ENCODE measurements around the gene TBC1D1. TPM values are rescaled to one million over a fixed set of nuclear protein-coding genes. Genes with fewer than 3 reads are reported as not detected.

The TBC1D1 gene
- polyA plus RNA-seq, 1 donor from 2014 or later = 23.2 TPM

DNA sequence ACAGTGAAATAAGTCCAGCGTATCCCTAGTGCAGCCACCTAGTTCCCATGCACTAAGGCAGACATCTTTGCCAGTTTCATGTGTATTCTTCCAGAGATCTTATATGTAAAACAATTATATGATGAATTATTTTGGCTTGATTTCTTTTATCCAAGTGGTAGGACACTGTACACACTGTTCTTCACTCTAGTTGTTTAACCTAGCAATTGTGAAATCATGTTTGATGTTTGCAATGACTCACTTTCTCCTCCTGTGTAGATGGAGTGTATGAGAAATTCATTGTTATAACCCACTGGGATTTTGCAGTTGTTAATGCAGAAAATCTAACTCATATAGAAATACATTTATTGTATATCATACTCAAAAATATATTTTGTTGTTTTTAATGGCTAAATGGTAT lies 17.5 kb upstream of the TBC1D1 start:
- no peak overlapping the region for H2AFZ ChIP-seq (ENCODE audit: low read depth, low read length)
- TF ChIP-seq, protein P1, sequence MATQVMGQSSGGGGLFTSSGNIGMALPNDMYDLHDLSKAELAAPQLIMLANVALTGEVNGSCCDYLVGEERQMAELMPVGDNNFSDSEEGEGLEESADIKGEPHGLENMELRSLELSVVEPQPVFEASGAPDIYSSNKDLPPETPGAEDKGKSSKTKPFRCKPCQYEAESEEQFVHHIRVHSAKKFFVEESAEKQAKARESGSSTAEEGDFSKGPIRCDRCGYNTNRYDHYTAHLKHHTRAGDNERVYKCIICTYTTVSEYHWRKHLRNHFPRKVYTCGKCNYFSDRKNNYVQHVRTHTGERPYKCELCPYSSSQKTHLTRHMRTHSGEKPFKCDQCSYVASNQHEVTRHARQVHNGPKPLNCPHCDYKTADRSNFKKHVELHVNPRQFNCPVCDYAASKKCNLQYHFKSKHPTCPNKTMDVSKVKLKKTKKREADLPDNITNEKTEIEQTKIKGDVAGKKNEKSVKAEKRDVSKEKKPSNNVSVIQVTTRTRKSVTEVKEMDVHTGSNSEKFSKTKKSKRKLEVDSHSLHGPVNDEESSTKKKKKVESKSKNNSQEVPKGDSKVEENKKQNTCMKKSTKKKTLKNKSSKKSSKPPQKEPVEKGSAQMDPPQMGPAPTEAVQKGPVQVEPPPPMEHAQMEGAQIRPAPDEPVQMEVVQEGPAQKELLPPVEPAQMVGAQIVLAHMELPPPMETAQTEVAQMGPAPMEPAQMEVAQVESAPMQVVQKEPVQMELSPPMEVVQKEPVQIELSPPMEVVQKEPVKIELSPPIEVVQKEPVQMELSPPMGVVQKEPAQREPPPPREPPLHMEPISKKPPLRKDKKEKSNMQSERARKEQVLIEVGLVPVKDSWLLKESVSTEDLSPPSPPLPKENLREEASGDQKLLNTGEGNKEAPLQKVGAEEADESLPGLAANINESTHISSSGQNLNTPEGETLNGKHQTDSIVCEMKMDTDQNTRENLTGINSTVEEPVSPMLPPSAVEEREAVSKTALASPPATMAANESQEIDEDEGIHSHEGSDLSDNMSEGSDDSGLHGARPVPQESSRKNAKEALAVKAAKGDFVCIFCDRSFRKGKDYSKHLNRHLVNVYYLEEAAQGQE (IDR thresholded peaks at IDR 0.05; ENCODE audit: borderline replicate concordance) = no peak
- no peak for TF ChIP-seq RAD21 (conservative IDR thresholded peaks at IDR 0.05)
- TF ChIP-seq, protein P2, sequence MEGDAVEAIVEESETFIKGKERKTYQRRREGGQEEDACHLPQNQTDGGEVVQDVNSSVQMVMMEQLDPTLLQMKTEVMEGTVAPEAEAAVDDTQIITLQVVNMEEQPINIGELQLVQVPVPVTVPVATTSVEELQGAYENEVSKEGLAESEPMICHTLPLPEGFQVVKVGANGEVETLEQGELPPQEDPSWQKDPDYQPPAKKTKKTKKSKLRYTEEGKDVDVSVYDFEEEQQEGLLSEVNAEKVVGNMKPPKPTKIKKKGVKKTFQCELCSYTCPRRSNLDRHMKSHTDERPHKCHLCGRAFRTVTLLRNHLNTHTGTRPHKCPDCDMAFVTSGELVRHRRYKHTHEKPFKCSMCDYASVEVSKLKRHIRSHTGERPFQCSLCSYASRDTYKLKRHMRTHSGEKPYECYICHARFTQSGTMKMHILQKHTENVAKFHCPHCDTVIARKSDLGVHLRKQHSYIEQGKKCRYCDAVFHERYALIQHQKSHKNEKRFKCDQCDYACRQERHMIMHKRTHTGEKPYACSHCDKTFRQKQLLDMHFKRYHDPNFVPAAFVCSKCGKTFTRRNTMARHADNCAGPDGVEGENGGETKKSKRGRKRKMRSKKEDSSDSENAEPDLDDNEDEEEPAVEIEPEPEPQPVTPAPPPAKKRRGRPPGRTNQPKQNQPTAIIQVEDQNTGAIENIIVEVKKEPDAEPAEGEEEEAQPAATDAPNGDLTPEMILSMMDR (IDR thresholded peaks at IDR 0.05; ENCODE audit: poor library complexity, severe bottlenecking) = no peak
- TF ChIP-seq SMC3 (conservative IDR thresholded peaks at IDR 0.05; ENCODE audit: poor library complexity) = no peak
- no peak for TF ChIP-seq TAF1 (IDR thresholded peaks at IDR 0.05; ENCODE audit: low read depth)
- no peak for TF ChIP-seq POLR2AphosphoS5 (IDR thresholded peaks at IDR 0.05)
- no peak for TF ChIP-seq MXI1 (conservative IDR thresholded peaks at IDR 0.05; ENCODE audit: poor library complexity, severe bottlenecking)
- TF ChIP-seq EP300 (conservative IDR thresholded peaks at IDR 0.05; ENCODE audit: poor library complexity, severe bottlenecking) = no peak
- TF ChIP-seq EZH2 (IDR thresholded peaks at IDR 0.05; ENCODE audit: borderline replicate concordance, insufficient read depth, low read length, poor library complexity, severe bottlenecking) = no peak
- H3K79me2 ChIP-seq (replicated peaks; ENCODE audit: insufficient read depth, low read length) = no peaks in the 10 kb centered on the region
- no peak overlapping the region for H3K9ac ChIP-seq (ENCODE audit: low read length)
- H3F3A ChIP-seq (ENCODE audit: insufficient read depth, low read length, poor library complexity, severe bottlenecking) = no peaks in the 10 kb centered on the region
- no peak overlapping the region for H3K27ac ChIP-seq (ENCODE audit: low read length)
- no peaks in the 10 kb centered on the region for H3K27me3 ChIP-seq (ENCODE audit: insufficient read depth, low read depth, low read length)
- no peak overlapping the region for H3K4me3 ChIP-seq (ENCODE audit: low read length)
- H4K20me1 ChIP-seq (ENCODE audit: insufficient read depth) = no peaks in the 10 kb centered on the region
- H3K9me3 ChIP-seq (ENCODE audit: low read length) = no peaks in the 10 kb centered on the region
- no peaks in the 10 kb centered on the region for H3K36me3 ChIP-seq (ENCODE audit: insufficient read depth, low read length)
- H3K9me2 ChIP-seq (ENCODE audit: insufficient read depth, low read length) = no peaks in the 10 kb centered on the region
- H3K4me2 ChIP-seq (ENCODE audit: low read length) = no peak overlapping the region

- H3K27me3 ChIP-seq (ENCODE audit: insufficient read depth, low read depth, low read length) = no peaks in the 10 kb centered on the region
- TF ChIP-seq EZH2 (IDR thresholded peaks at IDR 0.05; ENCODE audit: borderline replicate concordance, insufficient read depth, low read length, poor library complexity, severe bottlenecking) = no peak
- TF ChIP-seq EP300 (conservative IDR thresholded peaks at IDR 0.05; ENCODE audit: poor library complexity, severe bottlenecking) = no peak
- TF ChIP-seq, protein P2 (IDR thresholded peaks at IDR 0.05; ENCODE audit: poor library complexity, severe bottlenecking) = no peak
- TF ChIP-seq MXI1 (conservative IDR thresholded peaks at IDR 0.05; ENCODE audit: poor library complexity, severe bottlenecking) = no peak
- TF ChIP-seq SMC3 (conservative IDR thresholded peaks at IDR 0.05; ENCODE audit: poor library complexity) = no peak
Observed at GRCh38 chr4:37876156-37876555, 14.7 kb upstream of the TBC1D1 start.

More at GRCh38 chr4:37876156-37876555, 14.7 kb upstream of the TBC1D1 start:
- no peaks in the 10 kb centered on the region for H3F3A ChIP-seq (ENCODE audit: insufficient read depth, low read length, poor library complexity, severe bottlenecking)
- no peaks in the 10 kb centered on the region for H4K20me1 ChIP-seq (ENCODE audit: insufficient read depth)
- H3K4me2 ChIP-seq (ENCODE audit: low read length) = no peak overlapping the region
- H3K36me3 ChIP-seq (ENCODE audit: insufficient read depth, low read length) = no peaks in the 10 kb centered on the region
- no peaks in the 10 kb centered on the region for H3K9me2 ChIP-seq (ENCODE audit: insufficient read depth, low read length)
- no peak overlapping the region for H2AFZ ChIP-seq (ENCODE audit: low read depth, low read length)
- no peaks in the 10 kb centered on the region for H3K79me2 ChIP-seq (replicated peaks; ENCODE audit: insufficient read depth, low read length)
- H3K27ac ChIP-seq (ENCODE audit: low read length) = no peak overlapping the region
- H3K4me3 ChIP-seq (ENCODE audit: low read length) = no peak overlapping the region
- no peak overlapping the region for H3K9ac ChIP-seq (ENCODE audit: low read length)
- no peaks in the 10 kb centered on the region for H3K9me3 ChIP-seq (ENCODE audit: low read length)

Data from neural cell (in vitro differentiated cells).